ENCODE measurements around the gene FICD. TPM values are rescaled to one million over a fixed set of nuclear protein-coding genes. Genes with fewer than 3 reads are reported as not detected.

Gene FICD
- total RNA-seq, 1 donor, result 9.9 TPM

- TF ChIP-seq CTCF (IDR thresholded peaks at IDR 0.05; ENCODE audit: insufficient read depth, low read depth, low read length), result no peak
- no peak overlapping the region for H3K4me3 ChIP-seq (ENCODE audit: low read depth, low read length)
- DNase-seq (ENCODE audit: low read depth), result no peak
Observed at GRCh38 chr12:108477881-108478259, 37.2 kb upstream of the FICD start.

- DNase-seq (ENCODE audit: low read depth), result peak; percentile 57
- no peak for TF ChIP-seq CTCF (IDR thresholded peaks at IDR 0.05; ENCODE audit: insufficient read depth, low read depth, low read length)
- H3K4me3 ChIP-seq (ENCODE audit: low read depth, low read length), result no peak overlapping the region
Observed at GRCh38 chr12:108478611-108479206, 36.4 kb upstream of the FICD start.

GRCh38 chr12:108479364-108480070, 35.6 kb upstream of the FICD start:
- TF ChIP-seq CTCF (IDR thresholded peaks at IDR 0.05; ENCODE audit: insufficient read depth, low read depth, low read length), result no peak
- no peak for DNase-seq (ENCODE audit: low read depth)
- H3K4me3 ChIP-seq (ENCODE audit: low read depth, low read length), result no peak overlapping the region

GRCh38 chr12:108482717-108483212, 32.3 kb upstream of the FICD start:
- H3K4me3 ChIP-seq (ENCODE audit: low read depth, low read length), result no peak overlapping the region
- no peak for DNase-seq (ENCODE audit: low read depth)

GRCh38 chr12:108483213-108484059, 31.6 kb upstream of the FICD start:
- DNase-seq (ENCODE audit: low read depth), result no peak
- TF ChIP-seq CTCF (IDR thresholded peaks at IDR 0.05; ENCODE audit: insufficient read depth, low read depth, low read length), result no peak
- H3K4me3 ChIP-seq (ENCODE audit: low read depth, low read length), result no peak overlapping the region

More at GRCh38 chr12:108482717-108483212, 32.3 kb upstream of the FICD start:
- no peak for TF ChIP-seq CTCF (IDR thresholded peaks at IDR 0.05; ENCODE audit: insufficient read depth, low read depth, low read length)

- H3K4me3 ChIP-seq (ENCODE audit: low read depth, low read length), result no peak overlapping the region
- TF ChIP-seq CTCF (IDR thresholded peaks at IDR 0.05; ENCODE audit: insufficient read depth, low read depth, low read length), result no peak
- no peak for DNase-seq (ENCODE audit: low read depth)
Observed at GRCh38 chr12:108484431-108484830, 30.6 kb upstream of the FICD start.

Data from fibroblast of villous mesenchyme (primary cell).